Prostate gland (tissue), 2 donors: ENCODE results near the gene FBXW8. TPM values are rescaled to one million over a fixed set of nuclear protein-coding genes. Genes with fewer than 3 reads are reported as not detected.

Experiments
- DNase-seq: peaks from one replicate; pipeline ENCODE4 v3.0.0-alpha.2; 2019; ENCODE audit warnings: low spot score
- H3K27ac ChIP-seq, 2 donors: fragments of 200-600 bp; sonication (generic); 2 replicates each; pipeline ENCODE4 v1.5.1; 2017 to 2019
- H3K27me3 ChIP-seq: fragments of 200-600 bp; sonication (generic); replicated peaks from 2 replicates; pipeline ENCODE4 v1.5.1; 2019; ENCODE audit not compliant: insufficient read depth
- H3K36me3 ChIP-seq, 2 donors: fragments of 200-600 bp; sonication (generic); 1 replicate in 1 of 2; 2 replicates in 1 of 2; pipeline versions ENCODE4 v1.5.1 to v1.8.1; 2017 to 2019
- H3K4me1 ChIP-seq: fragments of 200-600 bp; sonication (generic); replicated peaks from 2 replicates; pipeline ENCODE4 v1.5.1; 2019
- H3K4me3 ChIP-seq, 2 donors: fragments of 200-600 bp; sonication (generic); 2 replicates each; pipeline ENCODE4 v1.5.1; 2017 to 2019
- H3K9me3 ChIP-seq: fragments of 200-600 bp; sonication (generic); 2 replicates; pipeline ENCODE4 v1.5.1; 2017
- CTCF ChIP-seq, 4 experiments: fragments of 200-600 bp in 2 of 4; fragments of 450-650 bp in 2 of 4; sonication (generic) in 2 of 4; IDR thresholded peaks; 1 replicate in 3 of 4; 2 replicates in 1 of 4; pipeline ENCODE4 v1.5.1; 2016 to 2019; ENCODE audit warnings: antibody characterized with exemption in 4 of 4, mild to moderate bottlenecking in 2 of 4, moderate library complexity in 2 of 4
- POLR2A ChIP-seq: fragments of 450-650 bp; IDR thresholded peaks from one replicate; pipeline ENCODE4 v1.6.1; 2016; ENCODE audit warnings: antibody characterized with exemption, mild to moderate bottlenecking
- POLR2AphosphoS5 ChIP-seq: sonication (generic); formaldehyde crosslinking; IDR thresholded peaks from one replicate; pipeline ENCODE4 v1.6.1; 2017; ENCODE audit warnings: antibody characterized with exemption
- WGBS: methylation state at CpG from one replicate; pipeline ENCODE4 v1.1.5; 2018; 5-methylcytosine and 5-hydroxymethylcytosine counted together
- intact Hi-C: fragments of 100-400 bp; cut with DNase I; formaldehyde crosslinking; loops from one replicate; pipeline ENCODE4 v1.14.2; 2022
- total RNA-seq, 2 donors: library from RNA; depleted of rRNA; stranded (reverse); fragments of >200 nt; gene quantifications; one replicate each; pipeline ENCODE4 v1.1.0, GENCODE V29; 2016

FBXW8 gene
- total RNA-seq, 2 donors from 2014 or later: 20.8 to 26.7 TPM

GRCh38 chr12:117003883-117004404 is 93.2 kb downstream of the FBXW8 start:
- no peak for TF ChIP-seq POLR2AphosphoS5
- TF ChIP-seq CTCF (IDR thresholded peaks at IDR 0.05): no peak
- no peak for TF ChIP-seq POLR2A
- Histone ChIP-seq H3K27ac (no peak overlapping the region), H3K36me3 (no peaks in the 10 kb centered on the region), H3K4me1 (no peaks in the 10 kb centered on the region), H3K9me3 (no peaks in the 10 kb centered on the region), H3K27me3 (no peaks in the 10 kb centered on the region), H3K4me3 (no peak overlapping the region)
- DNase-seq: no peak
- intact Hi-C loops: no loop called here
- WGBS: 94% methylated on average over 8 of the region's 8 CpGs

- WGBS: 94% methylated on average over 11 of the region's 11 CpGs
- DNase-seq: no peak
Measured at GRCh38 chr12:117005417-117006046, 94.8 kb downstream of the FBXW8 start.

GRCh38 chr12:117006333-117006732 is 95.6 kb downstream of the FBXW8 start:
- H3K4me1 ChIP-seq: no peaks in the 10 kb centered on the region
- TF ChIP-seq CTCF (IDR thresholded peaks at IDR 0.05): no peak
- H3K36me3 ChIP-seq: no peaks in the 10 kb centered on the region
- H3K9me3 ChIP-seq: no peaks in the 10 kb centered on the region
- H3K4me3 ChIP-seq: no peak overlapping the region
- DNase-seq: no peak
- no peaks in the 10 kb centered on the region for H3K27me3 ChIP-seq
- intact Hi-C loops: no loop called here
- H3K27ac ChIP-seq: no peak overlapping the region
- WGBS: 88% methylated on average over 7 of the region's 9 CpGs

More at GRCh38 chr12:117005417-117006046, 94.8 kb downstream of the FBXW8 start:
- H3K27ac ChIP-seq: no peak overlapping the region
- no peak for TF ChIP-seq POLR2AphosphoS5
- TF ChIP-seq CTCF (IDR thresholded peaks at IDR 0.05): no peak
- TF ChIP-seq POLR2A: no peak
- H3K4me3 ChIP-seq: no peak overlapping the region
- H3K4me1 ChIP-seq: no peaks in the 10 kb centered on the region
- no peaks in the 10 kb centered on the region for H3K27me3 ChIP-seq
- intact Hi-C loops: no loop called here
- H3K9me3 ChIP-seq: no peaks in the 10 kb centered on the region
- no peaks in the 10 kb centered on the region for H3K36me3 ChIP-seq

- WGBS: 76% methylated on average over 8 of the region's 8 CpGs
- Histone ChIP-seq H3K36me3 (no peaks in the 10 kb centered on the region), H3K27ac (no peak overlapping the region), H3K4me3 (no peak overlapping the region), H3K4me1 (no peaks in the 10 kb centered on the region), H3K27me3 (no peaks in the 10 kb centered on the region), H3K9me3 (no peaks in the 10 kb centered on the region)
- no peak for DNase-seq
- intact Hi-C loops: no loop called here
- TF ChIP-seq POLR2AphosphoS5 (no peak), POLR2A (no peak), CTCF (IDR thresholded peaks at IDR 0.05) (no peak)
Measured at GRCh38 chr12:117007577-117007976, 96.8 kb downstream of the FBXW8 start.

- DNase-seq: no peak
- WGBS: 82% methylated on average over 8 of the region's 8 CpGs
- H3K9me3 ChIP-seq: no peaks in the 10 kb centered on the region
- intact Hi-C loops: no loop called here
- no peaks in the 10 kb centered on the region for H3K36me3 ChIP-seq
- H3K27ac ChIP-seq: no peak overlapping the region
- no peaks in the 10 kb centered on the region for H3K4me1 ChIP-seq
- TF ChIP-seq CTCF (IDR thresholded peaks at IDR 0.05) (no peak), POLR2A (no peak), POLR2AphosphoS5 (no peak)
- no peak overlapping the region for H3K4me3 ChIP-seq
- no peaks in the 10 kb centered on the region for H3K27me3 ChIP-seq
Measured at GRCh38 chr12:117009759-117010158, 99.0 kb downstream of the FBXW8 start.
